Lung (tissue), 12 donors: ENCODE data around the gene MAP1S. TPM values are rescaled to one million over a fixed set of nuclear protein-coding genes. Genes with fewer than 3 reads are reported as not detected.

ENCODE experiments used
- ATAC-seq: fragments of 200-7000 bp; cut with Tn5 transposase; one replicate; pipeline ENCODE4 v1.9.1; 2020; ENCODE audit warnings: moderate number of reproducible peaks; ENCODE audit not compliant: insufficient read depth, low FRiP score
- DNase-seq, 3 donors: peaks; one replicate each; pipeline ENCODE4 v3.0.0-alpha.2; 2013 to 2017
- H3K27ac ChIP-seq, 2 donors: one replicate each; pipeline ENCODE4 v1.5.1; 2013; ENCODE audit warnings: mild to moderate bottlenecking in 2 of 2, moderate library complexity in 2 of 2, control low read depth in 1 of 2, inconsistent platforms in 1 of 2, low read depth in 1 of 2, low read length in 1 of 2
- H3K27me3 ChIP-seq, 3 donors: one replicate each; pipeline ENCODE4 v1.5.1; 2013; ENCODE audit warnings: low read length in 2 of 3; ENCODE audit not compliant: control insufficient read depth in 3 of 3, insufficient read depth in 3 of 3
- H3K36me3 ChIP-seq, 4 donors: one replicate each; pipeline ENCODE4 v1.5.1; 2013; ENCODE audit warnings: low read length in 4 of 4, mild to moderate bottlenecking in 1 of 4, moderate library complexity in 1 of 4; ENCODE audit not compliant: control insufficient read depth in 4 of 4, insufficient read depth in 4 of 4
- H3K4me1 ChIP-seq, 5 donors: one replicate each; pipeline ENCODE4 v1.5.1; 2013; ENCODE audit warnings: low read length in 5 of 5, mild to moderate bottlenecking in 2 of 5, moderate library complexity in 1 of 5; ENCODE audit not compliant: control insufficient read depth in 5 of 5, insufficient read depth in 5 of 5
- H3K4me3 ChIP-seq: one replicate; pipeline ENCODE4 v1.5.1; 2013; ENCODE audit warnings: mild to moderate bottlenecking, control low read depth, moderate library complexity
- H3K9ac ChIP-seq, 2 donors: one replicate each; pipeline ENCODE4 v1.5.1; 2013; ENCODE audit warnings: low read length in 2 of 2, control low read depth in 1 of 2; ENCODE audit not compliant: insufficient read depth in 1 of 2
- H3K9me3 ChIP-seq, 4 donors: one replicate each; pipeline ENCODE4 v1.5.1; 2013; ENCODE audit warnings: low read length in 3 of 4, mild to moderate bottlenecking in 1 of 4, moderate library complexity in 1 of 4; ENCODE audit not compliant: control insufficient read depth in 4 of 4, insufficient read depth in 3 of 4
- CTCF ChIP-seq: IDR thresholded peaks from 2 replicates; pipeline ENCODE4 v1.5.1; 2012; ENCODE audit warnings: mild to moderate bottlenecking; ENCODE audit errors: control extremely low read depth, extremely low read depth
- WGBS, 2 donors: extraction: QIAGEN DNeasy Blood & Tissue Kit; methylation state at CpG; one replicate each; pipeline ENCODE4 v1.1.7; 2013; 5-methylcytosine and 5-hydroxymethylcytosine counted together
- polyA plus RNA-seq, 2 donors: library from polyadenylated mRNA; stranded (reverse); fragments of 200-250 nt; gene quantifications; one replicate each; pipeline ENCODE4 v1.2.1, GENCODE V29; 2013
- total RNA-seq, 2 donors: library from RNA; depleted of rRNA in 1 of 2; stranded (reverse); fragments of >200 nt in 1 of 2; gene quantifications; one replicate each; pipeline ENCODE4 v1.2.1, GENCODE V29; 2014 to 2021
- donor health status: control.
- donor health status: control.
- donor health status: Bipolar disorder and iron deficiency.
- donor health status: healthy.
- donor health status: DM: yes; HTN: yes; CAD: no.

Gene MAP1S
- total and polyA plus RNA-seq, 4 donors = 32.1 to 71.1 (median 38.4) TPM

GRCh38 chr19:17739121-17739875, 20.0 kb downstream of the MAP1S start:
- Histone ChIP-seq H3K27ac (no peak overlapping the region), H3K4me3 (no peak overlapping the region), H3K9me3 (no peaks in the 10 kb centered on the region), H3K4me1 (no peaks in the 10 kb centered on the region), H3K27me3 (no peaks in the 10 kb centered on the region), H3K9ac (no peak overlapping the region), H3K36me3 (peaks cover 2 to 16% (median 4%) of the 10 kb centered on the region in 4 donors)
- 77 to 78% methylated on average over 18 of the region's 18 CpGs for WGBS, 2 donors
- ATAC-seq = no peak
- no peak for DNase-seq
- TF ChIP-seq CTCF = no peak

- Histone ChIP-seq H3K36me3 (peaks cover 0 to 3% (median 0%) of the 10 kb centered on the region in 4 donors), H3K27ac (no peak overlapping the region), H3K4me1 (no peaks in the 10 kb centered on the region), H3K9ac (no peak overlapping the region), H3K4me3 (no peak overlapping the region), H3K27me3 (no peaks in the 10 kb centered on the region), H3K9me3 (no peaks in the 10 kb centered on the region)
- no peak for DNase-seq
- ATAC-seq = no peak
- 83 to 94% methylated on average over 2 of the region's 2 CpGs for WGBS, 2 donors
- TF ChIP-seq CTCF = no peak
Measured at GRCh38 chr19:17741456-17741855, 22.2 kb downstream of the MAP1S start.

DNA sequence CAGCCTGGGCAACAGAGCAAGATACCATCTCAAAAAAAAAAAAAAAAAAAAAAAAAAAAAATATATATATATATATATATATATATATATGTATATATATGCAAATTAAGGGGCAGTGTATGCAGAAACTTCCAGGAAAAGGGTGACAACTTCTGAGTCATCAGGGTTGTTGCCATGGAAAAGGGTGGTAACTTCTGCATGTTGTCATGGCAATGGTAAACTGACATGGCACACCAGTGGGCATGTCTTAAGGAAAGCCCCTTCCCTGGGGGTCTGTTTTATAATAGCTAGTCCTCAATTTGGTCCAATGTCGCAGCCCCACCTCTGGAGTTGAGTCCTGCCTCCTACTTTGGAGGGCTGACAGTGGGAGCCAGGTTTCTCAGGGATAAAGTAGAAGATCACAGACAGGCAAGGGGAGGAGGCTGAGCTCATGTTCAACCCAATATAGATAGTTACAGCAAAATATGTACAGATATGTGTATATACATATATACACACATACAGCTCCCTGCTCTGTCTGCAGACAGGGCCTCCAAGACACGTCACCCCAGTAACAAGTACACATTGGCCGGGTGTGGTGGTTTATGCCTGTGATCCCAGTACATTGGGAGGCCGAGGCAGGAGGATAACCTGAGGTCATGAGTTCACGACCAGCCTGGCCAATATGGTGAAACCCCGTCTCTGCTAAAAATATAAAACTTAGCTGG, 24.7 kb downstream of the MAP1S start:
- WGBS, 2 donors = 78 to 79% methylated on average over 6 of the region's 6 CpGs

More for the DNA sequence above, 24.7 kb downstream of the MAP1S start:
- no peaks in the 10 kb centered on the region for H3K27me3 ChIP-seq
- ATAC-seq (no peak), DNase-seq (no peak)
- no peaks in the 10 kb centered on the region for H3K36me3 ChIP-seq
- H3K9ac ChIP-seq = no peak overlapping the region
- peaks cover 0 to 5% (median 4%) of the 10 kb centered on the region in 5 donors for H3K4me1 ChIP-seq
- no peak for TF ChIP-seq CTCF
- no peak overlapping the region for H3K4me3 ChIP-seq
- H3K27ac ChIP-seq = no peak overlapping the region
- no peaks in the 10 kb centered on the region for H3K9me3 ChIP-seq
